MM.1S (cell line): ENCODE measurements around the gene SHMT1.
"Not testable (repeated sequence)": the region's sequence is repeated elsewhere in the genome, so short reads cannot be mapped to it uniquely, and the experiment has no call there.

Experiments
- DNase-seq: peaks from one replicate; pipeline ENCODE4 v3.0.0-alpha.2; 2015
- H2AFZ ChIP-seq: fragments of 300-600 bp; sonication (generic); 2 replicates; pipeline ENCODE4 v1.6.0; 2016; ENCODE audit warnings: antibody characterized with exemption, low read length
- H3F3A ChIP-seq: fragments of 300-600 bp; sonication (generic); 2 replicates; pipeline ENCODE4 v1.6.1; 2016; ENCODE audit warnings: mild to moderate bottlenecking, antibody characterized with exemption, low read length, moderate library complexity, mixed read lengths; ENCODE audit not compliant: insufficient read depth
- H3K27ac ChIP-seq: fragments of 300-600 bp; sonication (generic); 2 replicates; pipeline ENCODE4 v1.5.1; 2016; ENCODE audit warnings: mild to moderate bottlenecking, low read length
- H3K27me3 ChIP-seq: fragments of 300-600 bp; sonication (generic); replicated peaks from 2 replicates; pipeline ENCODE4 v1.6.0; 2016; ENCODE audit warnings: low read length; ENCODE audit not compliant: insufficient read depth
- H3K36me3 ChIP-seq: fragments of 300-600 bp; sonication (generic); replicated peaks from 2 replicates; pipeline ENCODE4 v1.6.1; 2016; ENCODE audit warnings: mild to moderate bottlenecking, low read length, mixed read lengths; ENCODE audit not compliant: insufficient read depth
- H3K4me1 ChIP-seq: fragments of 300-600 bp; sonication (generic); 2 replicates; pipeline ENCODE4 v1.6.1; 2016; ENCODE audit warnings: low read length, mixed read lengths
- H3K4me2 ChIP-seq: fragments of 300-600 bp; sonication (generic); 2 replicates; pipeline ENCODE4 v1.6.0; 2016; ENCODE audit warnings: low read depth, low read length
- H3K4me3 ChIP-seq: fragments of 300-600 bp; sonication (generic); 2 replicates; pipeline ENCODE4 v1.5.1; 2016; ENCODE audit warnings: low read length, mixed read lengths
- H3K79me2 ChIP-seq: fragments of 300-600 bp; sonication (generic); 2 replicates; pipeline ENCODE4 v1.6.1; 2016; ENCODE audit warnings: mixed run types, low read length, mixed read lengths
- H3K9ac ChIP-seq: fragments of 300-600 bp; sonication (generic); 2 replicates; pipeline ENCODE4 v1.6.1; 2016; ENCODE audit warnings: low read length, mixed read lengths
- H3K9me2 ChIP-seq: fragments of 300-600 bp; sonication (generic); replicated peaks from 2 replicates; pipeline ENCODE4 v1.6.1; 2016; ENCODE audit warnings: mild to moderate bottlenecking, low read length, mixed read lengths; ENCODE audit not compliant: insufficient read depth
- H3K9me3 ChIP-seq: fragments of 300-600 bp; sonication (generic); replicated peaks from 2 replicates; pipeline ENCODE4 v1.6.1; 2016; ENCODE audit warnings: mild to moderate bottlenecking, low read length, mixed read lengths; ENCODE audit not compliant: insufficient read depth
- H4K20me1 ChIP-seq: fragments of 300-600 bp; sonication (generic); 2 replicates; pipeline ENCODE4 v1.6.1; 2016; ENCODE audit warnings: mild to moderate bottlenecking, low read length, moderate library complexity, mixed read lengths; ENCODE audit not compliant: insufficient read depth

Gene SHMT1

GRCh38 chr17:18403166-18403565 lies 39.8 kb upstream of the SHMT1 start:
- not testable (repeated sequence) for H3K79me2 ChIP-seq, H3F3A ChIP-seq, H4K20me1 ChIP-seq, H3K27me3 ChIP-seq, H3K36me3 ChIP-seq, H2AFZ ChIP-seq, H3K4me2 ChIP-seq, H3K27ac ChIP-seq, H3K4me3 ChIP-seq, H3K9ac ChIP-seq, DNase-seq, H3K4me1 ChIP-seq, H3K9me3 ChIP-seq, H3K9me2 ChIP-seq

GRCh38 chr17:18401872-18402590 lies 38.7 kb upstream of the SHMT1 start:
- not testable (repeated sequence) for H2AFZ ChIP-seq, H3F3A ChIP-seq, H3K9ac ChIP-seq, H3K36me3 ChIP-seq, H4K20me1 ChIP-seq, DNase-seq, H3K27ac ChIP-seq, H3K9me3 ChIP-seq, H3K9me2 ChIP-seq, H3K27me3 ChIP-seq, H3K4me1 ChIP-seq, H3K4me2 ChIP-seq, H3K79me2 ChIP-seq, H3K4me3 ChIP-seq

DNA sequence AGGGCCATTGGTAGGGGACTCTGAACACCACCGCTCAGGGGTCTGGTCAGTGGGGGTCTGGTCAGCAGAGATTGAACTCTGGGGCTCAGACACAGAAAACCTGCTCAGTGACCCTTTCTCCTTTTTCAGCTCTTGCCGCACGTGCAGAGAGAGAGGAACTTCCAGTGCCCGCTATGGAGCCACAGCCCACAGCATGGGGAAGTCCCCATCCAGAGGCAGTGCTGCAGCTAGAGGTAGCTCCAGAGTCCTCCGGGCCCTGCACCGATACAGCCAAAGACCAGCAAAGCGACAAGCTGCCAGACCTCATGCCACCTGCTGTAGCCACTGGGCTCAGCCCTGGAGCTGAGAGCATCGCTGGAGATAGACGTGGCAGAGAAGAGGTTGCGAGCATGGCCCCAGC lies 25.4 kb upstream of the SHMT1 start:
- not testable (repeated sequence) for H3K9ac ChIP-seq, H3K9me3 ChIP-seq, DNase-seq, H2AFZ ChIP-seq, H3K4me1 ChIP-seq, H3K4me2 ChIP-seq, H3K27ac ChIP-seq, H3K79me2 ChIP-seq, H3K4me3 ChIP-seq, H3K36me3 ChIP-seq, H3F3A ChIP-seq, H4K20me1 ChIP-seq, H3K9me2 ChIP-seq, H3K27me3 ChIP-seq

DNA sequence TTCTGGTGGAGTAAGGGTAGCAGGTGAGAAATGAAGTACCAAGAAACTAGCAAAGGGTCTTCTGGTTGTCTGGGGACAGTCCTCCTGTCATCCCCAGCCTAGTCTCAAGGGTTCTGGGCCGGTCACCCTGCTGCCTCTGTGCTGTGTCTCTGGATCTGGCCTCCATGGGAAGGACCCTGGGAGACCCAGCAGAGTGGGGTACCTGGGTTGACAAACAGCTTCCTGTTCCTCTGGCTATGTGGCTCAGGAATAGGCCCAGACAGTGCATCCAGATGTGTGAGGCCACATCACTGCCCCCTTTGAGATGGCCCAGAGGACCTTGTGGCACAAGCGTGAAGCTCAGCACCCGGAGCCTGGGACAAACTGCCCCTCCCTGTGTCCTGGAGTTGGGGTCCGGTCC lies 24.9 kb upstream of the SHMT1 start:
- H3K9me3 ChIP-seq, H3K27ac ChIP-seq, H3K79me2 ChIP-seq, H3K4me1 ChIP-seq, H3F3A ChIP-seq, H3K9me2 ChIP-seq, H3K4me3 ChIP-seq, H4K20me1 ChIP-seq, H3K9ac ChIP-seq, H3K4me2 ChIP-seq, DNase-seq, H3K27me3 ChIP-seq, H2AFZ ChIP-seq, H3K36me3 ChIP-seq: not testable (repeated sequence)

- H3K9ac ChIP-seq, H3K4me2 ChIP-seq, DNase-seq, H4K20me1 ChIP-seq, H3K27me3 ChIP-seq, H3K27ac ChIP-seq, H3K36me3 ChIP-seq, H3K9me2 ChIP-seq, H3K79me2 ChIP-seq, H3F3A ChIP-seq, H3K4me3 ChIP-seq, H3K4me1 ChIP-seq, H2AFZ ChIP-seq, H3K9me3 ChIP-seq: not testable (repeated sequence)
Observed at GRCh38 chr17:18387583-18387982, 24.2 kb upstream of the SHMT1 start.

- H3K4me1 ChIP-seq, H3K36me3 ChIP-seq, H3K4me3 ChIP-seq, H3F3A ChIP-seq, H3K27ac ChIP-seq, DNase-seq, H3K9ac ChIP-seq, H2AFZ ChIP-seq, H3K9me2 ChIP-seq, H4K20me1 ChIP-seq, H3K27me3 ChIP-seq, H3K9me3 ChIP-seq, H3K4me2 ChIP-seq, H3K79me2 ChIP-seq: not testable (repeated sequence)
Observed at GRCh38 chr17:18384271-18384670, 20.9 kb upstream of the SHMT1 start.

- not testable (repeated sequence) for H3K4me2 ChIP-seq, H3F3A ChIP-seq, H3K79me2 ChIP-seq, H3K9me3 ChIP-seq, H3K9me2 ChIP-seq, H3K9ac ChIP-seq, H3K4me3 ChIP-seq, H3K27me3 ChIP-seq, H2AFZ ChIP-seq, H3K4me1 ChIP-seq, H3K27ac ChIP-seq, H4K20me1 ChIP-seq, H3K36me3 ChIP-seq, DNase-seq
Observed at GRCh38 chr17:18383079-18383481, 19.7 kb upstream of the SHMT1 start.
